Endothelial cell of umbilical vein (primary cell): ENCODE results near the gene EIF1B. TPM values are rescaled to one million over a fixed set of nuclear protein-coding genes. Genes with fewer than 3 reads are reported as not detected.

Source experiments
- BruUV-seq: library from RNA; stranded (reverse); fragments of 400-500 nt; replicated peaks from 2 replicates; lab custom pipeline; 2021; lab: Mats Ljungman, UMichigan
- CTCF ChIA-PET: fragments of 300-600, 350-600 bp; sonication (Branson Sonifier 250); formaldehyde crosslinking; loops from one replicate; lab custom pipeline; 2021; ENCODE audit warnings: antibody characterized with exemption, inconsistent platforms; lab: Charles Lee
- POLR2A ChIA-PET: fragments of 300-600, 350-600 bp; sonication (Branson Sonifier 250); formaldehyde crosslinking; loops from one replicate; lab custom pipeline; 2021; ENCODE audit warnings: antibody characterized with exemption, inconsistent platforms; lab: Charles Lee
- DNase-seq: peaks from one replicate; pipeline ENCODE4 v3.0.0-alpha.2; 2011; ENCODE audit warnings: low read depth, low spot score
- FAIRE-seq: peaks from 2 replicates; lab custom pipeline; 2011; peaks lifted over from hg19 to GRCh38; lab: Jason Lieb, UNC
- H2AFZ ChIP-seq: 2 replicates; pipeline ENCODE4 v1.6.0; 2012; ENCODE audit warnings: low read depth, low read length, control low read depth, inconsistent platforms
- H3K27ac ChIP-seq: 2 replicates; pipeline ENCODE4 v1.5.1; 2011; ENCODE audit warnings: low read depth, mild to moderate bottlenecking, control low read depth, low read length, moderate library complexity; ENCODE audit not compliant: insufficient read depth
- H3K27me3 ChIP-seq, 2 experiments: 2 replicates each; pipeline versions ENCODE4 v1.6.0 to v1.6.1; 2011; ENCODE audit warnings: low read length in 2 of 2, mixed read lengths in 1 of 2; ENCODE audit not compliant: control insufficient read depth in 2 of 2, insufficient read depth in 2 of 2
- H3K36me3 ChIP-seq, 2 experiments: 2 replicates in 1 of 2; 3 replicates in 1 of 2; pipeline ENCODE4 v1.5.1; 2011; ENCODE audit warnings: low read length in 2 of 2, mild to moderate bottlenecking in 1 of 2, moderate library complexity in 1 of 2; ENCODE audit not compliant: control insufficient read depth in 2 of 2, insufficient read depth in 2 of 2; ENCODE audit errors: extremely low read depth in 1 of 2
- H3K4me1 ChIP-seq: 3 replicates; pipeline ENCODE4 v1.5.1; 2011; ENCODE audit warnings: mild to moderate bottlenecking, low read length; ENCODE audit not compliant: control insufficient read depth, insufficient read depth; ENCODE audit errors: extremely low read depth
- H3K4me2 ChIP-seq: 2 replicates; pipeline ENCODE4 v1.6.1; 2011; ENCODE audit warnings: low read length, control low read depth, mixed read lengths; ENCODE audit not compliant: insufficient read depth
- H3K4me3 ChIP-seq, 3 experiments: fragments of 200-600 bp in 1 of 3; sonication (generic), shearing (Covaris generic) in 1 of 3; replicated peaks in 1 of 3; 2 replicates each; pipeline ENCODE4 v1.5.1; 2011 to 2016; ENCODE audit warnings: control low read depth in 3 of 3, low read length in 3 of 3, mild to moderate bottlenecking in 2 of 3, inconsistent platforms in 1 of 3, low read depth in 1 of 3, moderate library complexity in 1 of 3; ENCODE audit not compliant: insufficient read depth in 1 of 3
- H3K79me2 ChIP-seq: 2 replicates; pipeline ENCODE4 v1.6.0; 2012; ENCODE audit warnings: low read length, inconsistent platforms; ENCODE audit not compliant: control insufficient read depth, insufficient read depth
- H3K9ac ChIP-seq: replicated peaks from 2 replicates; pipeline ENCODE3; 2011; ENCODE audit warnings: low read length, control low read depth; ENCODE audit not compliant: insufficient read depth; ENCODE audit errors: extremely low read depth
- H3K9me1 ChIP-seq: replicated peaks from 3 replicates; pipeline ENCODE4 v1.6.0; 2011; ENCODE audit warnings: mild to moderate bottlenecking, low read length; ENCODE audit not compliant: control insufficient read depth, insufficient read depth; ENCODE audit errors: extremely low read depth
- H3K9me3 ChIP-seq: replicated peaks from 2 replicates; pipeline ENCODE4 v1.5.1; 2012; ENCODE audit warnings: low read length, inconsistent platforms; ENCODE audit not compliant: control insufficient read depth, insufficient read depth
- H4K20me1 ChIP-seq: replicated peaks from 2 replicates; pipeline ENCODE3; 2011; ENCODE audit warnings: mild to moderate bottlenecking, low read length; ENCODE audit not compliant: control insufficient read depth, insufficient read depth; ENCODE audit errors: extremely low read depth
- CTCF ChIP-seq, 2 donors: IDR thresholded peaks; 1 replicate in 1 of 2; 2 replicates in 1 of 2; pipeline ENCODE4 v1.5.1; 2011; ENCODE audit warnings: low read length in 2 of 2, mild to moderate bottlenecking in 2 of 2, moderate library complexity in 2 of 2, control low read depth in 1 of 2, inconsistent platforms in 1 of 2, low read depth in 1 of 2; ENCODE audit not compliant: insufficient read depth in 1 of 2; ENCODE audit errors: extremely low read depth in 1 of 2
- EZH2 ChIP-seq: IDR thresholded peaks from 2 replicates; pipeline ENCODE4 v1.6.1; 2012; ENCODE audit warnings: borderline replicate concordance, low read depth, mild to moderate bottlenecking, moderate library complexity, low read length, inconsistent platforms; ENCODE audit not compliant: severe bottlenecking
- FOS ChIP-seq: IDR thresholded peaks from 2 replicates; pipeline ENCODE4 v1.6.1; 2011; ENCODE audit warnings: mild to moderate bottlenecking, low read length, moderate library complexity, borderline replicate concordance; ENCODE audit not compliant: insufficient read depth
- GATA2 ChIP-seq: IDR thresholded peaks from 2 replicates; pipeline ENCODE4 v1.7.0; 2011; ENCODE audit warnings: low read depth, mild to moderate bottlenecking, moderate library complexity, mixed read lengths, low read length; ENCODE audit not compliant: insufficient read length, insufficient read depth
- JUN ChIP-seq: IDR thresholded peaks from 2 replicates; pipeline ENCODE4 v1.6.1; 2011; ENCODE audit warnings: borderline replicate concordance, low read depth; ENCODE audit not compliant: insufficient read length, insufficient read depth
- MAX ChIP-seq: IDR thresholded peaks from 2 replicates; pipeline ENCODE4 v1.6.1; 2011; ENCODE audit not compliant: insufficient read depth, insufficient read length
- MYC ChIP-seq: IDR thresholded peaks from one replicate; pipeline ENCODE4 v1.6.1; 2011; ENCODE audit warnings: mild to moderate bottlenecking, low read depth, low read length
- POLR2A ChIP-seq: IDR thresholded peaks from 2 replicates; pipeline ENCODE4 v1.6.1; 2012; ENCODE audit warnings: low read depth, mild to moderate bottlenecking, control low read depth, low read length
- POLR2AphosphoS5 ChIP-seq: IDR thresholded peaks from 2 replicates; pipeline ENCODE4 v1.6.1; 2012; ENCODE audit warnings: low read depth, mild to moderate bottlenecking, control low read depth, low read length, moderate library complexity; ENCODE audit not compliant: insufficient read depth
- dilution Hi-C: fragments of 300-500 bp; cut with MboI; formaldehyde crosslinking; loops from one replicate; pipeline ENCODE4 v1.15.0; 2019; ENCODE audit warnings: low sequenced_read_pairs; ENCODE audit not compliant: extremely low pct_ligation_motif_present
- intact Hi-C: fragments of 100-400 bp; cut with micrococcal nuclease; formaldehyde crosslinking; loops from one replicate; pipeline ENCODE4 v1.10.0; 2022
- polyA plus RNA-seq, 4 experiments: library from polyadenylated mRNA; depleted of rRNA in 3 of 4; stranded (reverse) in 3 of 4; unstranded in 1 of 4; fragments of >200 nt; gene quantifications; 2 replicates each; pipeline versions ENCODE4 v1.2.1 to v1.2.3, GENCODE V29; 2011 to 2012; ENCODE audit warnings: missing spikeins in 1 of 4
- total RNA-seq: library from RNA; stranded (reverse); gene quantifications from 2 replicates; pipeline ENCODE4 v1.2.3, GENCODE V29; 2021

The EIF1B gene
- total and polyA plus RNA-seq, 2 donors (not counting 3 experiments of a cell fraction or from before 2014, with no cell fraction given): 17.8 to 46.0 TPM

GRCh38 chr3:40358454-40358853 is 48.9 kb downstream of the EIF1B start:
- BruUV-seq: no TSS peak
- H3K79me2 ChIP-seq: no peaks in the 10 kb centered on the region
- CTCF ChIA-PET: no interaction called here

More at GRCh38 chr3:40358454-40358853, 48.9 kb downstream of the EIF1B start:
- Histone ChIP-seq H3K27ac (no peak overlapping the region), H3K27me3 (peaks cover 2 to 6% of the 10 kb centered on the region in 2 experiments), H4K20me1 (no peaks in the 10 kb centered on the region), H3K4me3 (no peak overlapping the region), H3K9ac (no peak overlapping the region), H3K36me3 (no peaks in the 10 kb centered on the region), H2AFZ (no peak overlapping the region), H3K4me1 (no peaks in the 10 kb centered on the region), H3K4me2 (no peak overlapping the region), H3K9me3 (no peaks in the 10 kb centered on the region), H3K9me1 (no peaks in the 10 kb centered on the region)
- dilution Hi-C loops: no loop called here
- intact Hi-C loops: no loop called here
- FAIRE-seq (no peak), DNase-seq (no peak)
- POLR2A ChIA-PET: no interaction called here
- TF ChIP-seq POLR2A: no peak
- TF ChIP-seq JUN: no peak
- TF ChIP-seq MAX: no peak
- no peak for TF ChIP-seq MYC
- TF ChIP-seq FOS: no peak
- TF ChIP-seq EZH2: no peak
- no peak for TF ChIP-seq CTCF (IDR thresholded peaks at IDR 0.05; ENCODE audit: extremely low read depth in 1 of 2, insufficient read depth in 1 of 2, low read depth in 1 of 2, low read length in 2 of 2)
- TF ChIP-seq POLR2AphosphoS5: no peak
- no peak for TF ChIP-seq GATA2

Other genes starting within 250 kb of the EIF1B start
- not detected in 2 replicates for gene ENTPD3, start 77.5 kb downstream of the EIF1B start, total RNA-seq
- gene ENTPD3, start 77.5 kb downstream of the EIF1B start, polyA plus RNA-seq: 0.03 TPM in 1 of 2 replicates, not detected in the other
- 1,947 and 2,051 TPM in 2 replicates for gene RPL14, start 147.6 kb downstream of the EIF1B start, total RNA-seq
- 243 and 961 TPM in 2 replicates for gene RPL14, start 147.6 kb downstream of the EIF1B start, polyA plus RNA-seq
- 4.4 and 7.2 TPM in 2 replicates for gene ZNF619, start 167.4 kb downstream of the EIF1B start, total RNA-seq
- 2.3 and 2.4 TPM in 2 replicates for gene ZNF619, start 167.4 kb downstream of the EIF1B start, polyA plus RNA-seq
- gene ZNF620, start 196.3 kb downstream of the EIF1B start, total RNA-seq: 3.6 and 4.0 TPM in 2 replicates
- 0.78 and 1.9 TPM in 2 replicates for gene ZNF620, start 196.3 kb downstream of the EIF1B start, polyA plus RNA-seq
- gene ZNF621, start 215.3 kb downstream of the EIF1B start, total RNA-seq: 20.6 and 22.5 TPM in 2 replicates
- gene ZNF621, start 215.3 kb downstream of the EIF1B start, polyA plus RNA-seq: 8.5 and 9.3 TPM in 2 replicates